ENCODE data around the gene LNX1. TPM values are rescaled to one million over a fixed set of nuclear protein-coding genes. Genes with fewer than 3 reads are reported as not detected.

LNX1 gene
- polyA plus RNA-seq, 2 of the 4 experiments (the other 2 are of a cell fraction), result 0.04 to 0.14 TPM

DNA sequence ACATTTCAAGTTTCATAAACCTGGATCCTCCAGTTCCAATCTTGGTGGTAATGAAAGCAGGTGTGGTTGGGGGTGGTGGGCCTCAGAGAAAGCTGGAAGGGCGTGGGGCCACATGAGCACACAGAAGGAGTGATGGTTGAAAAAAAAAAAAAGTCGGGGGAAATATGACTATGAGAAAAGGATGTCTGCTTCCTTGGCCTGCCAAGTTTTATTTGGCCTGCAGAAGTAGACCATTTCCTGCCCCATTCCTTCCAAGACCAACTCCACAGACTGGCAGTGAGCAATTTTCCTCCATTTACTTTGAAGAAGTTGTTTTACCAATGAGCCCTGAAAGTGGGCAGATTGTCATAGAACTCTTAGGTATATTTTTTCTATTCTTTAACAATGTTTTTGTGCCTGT, 43.3 kb downstream of the LNX1 start:
- ATAC-seq, result no peak
- Histone ChIP-seq H3K9me3 (no peaks in the 10 kb centered on the region), H3K4me3 (no peak overlapping the region), H3K4me1 (no peaks in the 10 kb centered on the region), H3K27ac (no peak overlapping the region), H3K4me2 (no peak overlapping the region)
- TF ChIP-seq CBX2 (IDR thresholded peaks at IDR 0.05; ENCODE audit: borderline replicate concordance, low read depth) (no peak), HOXB5 (CRISPR knock-in tag; IDR thresholded peaks at IDR 0.05) (no peak), ZFP36 (IDR thresholded peaks at IDR 0.05; ENCODE audit: borderline replicate concordance, partially characterized antibody) (no peak), SREBF2 (IDR thresholded peaks at IDR 0.05) (no peak), EHMT2 (IDR thresholded peaks at IDR 0.05; ENCODE audit: low read depth) (no peak), MAFK (IDR thresholded peaks at IDR 0.05; ENCODE audit: partially characterized antibody) (no peak), FOXS1 (CRISPR knock-in tag; IDR thresholded peaks at IDR 0.05) (no peak), HOXA7 (CRISPR knock-in tag; IDR thresholded peaks at IDR 0.05) (no peak), TFCP2L1 (CRISPR knock-in tag; IDR thresholded peaks at IDR 0.05) (no peak)
- TF ChIP-seq, protein P1, sequence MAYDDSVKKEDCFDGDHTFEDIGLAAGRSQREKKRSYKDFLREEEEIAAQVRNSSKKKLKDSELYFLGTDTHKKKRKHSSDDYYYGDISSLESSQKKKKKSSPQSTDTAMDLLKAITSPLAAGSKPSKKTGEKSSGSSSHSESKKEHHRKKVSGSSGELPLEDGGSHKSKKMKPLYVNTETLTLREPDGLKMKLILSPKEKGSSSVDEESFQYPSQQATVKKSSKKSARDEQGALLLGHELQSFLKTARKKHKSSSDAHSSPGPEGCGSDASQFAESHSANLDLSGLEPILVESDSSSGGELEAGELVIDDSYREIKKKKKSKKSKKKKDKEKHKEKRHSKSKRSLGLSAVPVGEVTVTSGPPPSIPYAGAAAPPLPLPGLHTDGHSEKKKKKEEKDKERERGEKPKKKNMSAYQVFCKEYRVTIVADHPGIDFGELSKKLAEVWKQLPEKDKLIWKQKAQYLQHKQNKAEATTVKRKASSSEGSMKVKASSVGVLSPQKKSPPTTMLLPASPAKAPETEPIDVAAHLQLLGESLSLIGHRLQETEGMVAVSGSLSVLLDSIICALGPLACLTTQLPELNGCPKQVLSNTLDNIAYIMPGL (CRISPR knock-in tag; IDR thresholded peaks at IDR 0.05; ENCODE audit: borderline replicate concordance), result no peak
- TF ChIP-seq, protein P2, sequence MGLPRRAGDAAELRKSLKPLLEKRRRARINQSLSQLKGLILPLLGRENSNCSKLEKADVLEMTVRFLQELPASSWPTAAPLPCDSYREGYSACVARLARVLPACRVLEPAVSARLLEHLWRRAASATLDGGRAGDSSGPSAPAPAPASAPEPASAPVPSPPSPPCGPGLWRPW (IDR thresholded peaks at IDR 0.05), result no peak
- CTCF ChIA-PET, result interaction anchor here (0.8 kb wide), 1 partner anchor 17 kb away, joined by 3 read pairs; no protein-coding TSS in a partner anchor
- 35% methylated on average over 2 of the region's 2 CpGs for WGBS (ENCODE audit: missing lambda C conversion rate)
- POLR2A ChIA-PET, result no interaction called here
- no peak for FAIRE-seq
- no peak for DNase-seq (ENCODE audit: low read depth in 1 of 2, low spot score in 1 of 2)

DNA sequence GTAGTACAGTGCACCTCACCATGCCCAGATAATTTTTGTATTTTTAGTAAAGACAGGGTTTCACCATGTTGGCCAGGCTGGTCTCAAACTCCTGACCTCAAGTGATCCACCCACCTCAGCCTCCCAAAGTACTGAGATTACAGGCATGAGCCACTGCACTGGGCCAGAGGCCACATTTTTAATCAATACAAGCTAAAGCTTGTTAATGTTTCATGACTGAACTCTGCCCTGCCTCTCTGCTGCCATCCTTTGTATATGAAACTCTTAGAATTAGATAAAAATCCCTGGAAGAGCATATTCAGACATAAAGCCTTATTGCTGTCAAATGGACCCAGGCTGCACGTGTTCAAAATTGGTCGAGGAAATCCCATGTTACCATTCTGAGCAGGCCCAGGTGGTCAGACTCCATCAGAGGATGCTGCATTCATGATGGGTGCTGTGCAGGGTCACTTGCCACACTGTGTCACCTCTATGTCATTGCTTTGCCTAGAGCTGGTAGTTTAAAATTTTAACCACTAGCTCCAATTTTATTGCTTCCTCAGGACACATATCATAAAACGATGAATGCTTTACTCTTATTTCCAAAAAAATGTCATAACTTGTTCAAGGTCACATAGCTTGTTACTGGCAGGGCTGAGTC, 45.2 kb downstream of the LNX1 start:
- 59% methylated on average over 3 of the region's 3 CpGs for WGBS (ENCODE audit: missing lambda C conversion rate)
- TF ChIP-seq RFX5 (IDR thresholded peaks at IDR 0.05), result no peak
- TF ChIP-seq HOXA7 (CRISPR knock-in tag; IDR thresholded peaks at IDR 0.05), result no peak
- no peak for TF ChIP-seq ESRRA (IDR thresholded peaks at IDR 0.05; ENCODE audit: borderline replicate concordance, low read length)
- no peak for TF ChIP-seq PHF8 (IDR thresholded peaks at IDR 0.05; ENCODE audit: borderline replicate concordance, low read depth)
- TF ChIP-seq ZFP36 (IDR thresholded peaks at IDR 0.05; ENCODE audit: borderline replicate concordance, partially characterized antibody), result no peak
- no peak for TF ChIP-seq BHLHE40 (IDR thresholded peaks at IDR 0.05; ENCODE audit: low read depth, low read length)
- no peak for TF ChIP-seq USF2 (IDR thresholded peaks at IDR 0.05)
- no peak for TF ChIP-seq ATOH8 (CRISPR knock-in tag; IDR thresholded peaks at IDR 0.05; ENCODE audit: low read depth)
- no peak for TF ChIP-seq POLR2AphosphoS2 (conservative IDR thresholded peaks at IDR 0.05; ENCODE audit: low read length)
- no peak for TF ChIP-seq MYC (IDR thresholded peaks at IDR 0.05; ENCODE audit: borderline replicate concordance, low read length)
- TF ChIP-seq, protein P3, sequence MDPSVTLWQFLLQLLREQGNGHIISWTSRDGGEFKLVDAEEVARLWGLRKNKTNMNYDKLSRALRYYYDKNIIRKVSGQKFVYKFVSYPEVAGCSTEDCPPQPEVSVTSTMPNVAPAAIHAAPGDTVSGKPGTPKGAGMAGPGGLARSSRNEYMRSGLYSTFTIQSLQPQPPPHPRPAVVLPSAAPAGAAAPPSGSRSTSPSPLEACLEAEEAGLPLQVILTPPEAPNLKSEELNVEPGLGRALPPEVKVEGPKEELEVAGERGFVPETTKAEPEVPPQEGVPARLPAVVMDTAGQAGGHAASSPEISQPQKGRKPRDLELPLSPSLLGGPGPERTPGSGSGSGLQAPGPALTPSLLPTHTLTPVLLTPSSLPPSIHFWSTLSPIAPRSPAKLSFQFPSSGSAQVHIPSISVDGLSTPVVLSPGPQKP (IDR thresholded peaks at IDR 0.05; ENCODE audit: low read depth, low read length), result no peak
- TF ChIP-seq, protein P4, sequence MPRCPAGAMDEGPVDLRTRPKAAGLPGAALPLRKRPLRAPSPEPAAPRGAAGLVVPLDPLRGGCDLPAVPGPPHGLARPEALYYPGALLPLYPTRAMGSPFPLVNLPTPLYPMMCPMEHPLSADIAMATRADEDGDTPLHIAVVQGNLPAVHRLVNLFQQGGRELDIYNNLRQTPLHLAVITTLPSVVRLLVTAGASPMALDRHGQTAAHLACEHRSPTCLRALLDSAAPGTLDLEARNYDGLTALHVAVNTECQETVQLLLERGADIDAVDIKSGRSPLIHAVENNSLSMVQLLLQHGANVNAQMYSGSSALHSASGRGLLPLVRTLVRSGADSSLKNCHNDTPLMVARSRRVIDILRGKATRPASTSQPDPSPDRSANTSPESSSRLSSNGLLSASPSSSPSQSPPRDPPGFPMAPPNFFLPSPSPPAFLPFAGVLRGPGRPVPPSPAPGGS (IDR thresholded peaks at IDR 0.05), result no peak
- TF ChIP-seq HOXB13 (CRISPR knock-in tag; IDR thresholded peaks at IDR 0.05; ENCODE audit: low read depth), result no peak
- TF ChIP-seq RARB (CRISPR knock-in tag; IDR thresholded peaks at IDR 0.05), result no peak
- TF ChIP-seq, protein P1 (CRISPR knock-in tag; IDR thresholded peaks at IDR 0.05; ENCODE audit: borderline replicate concordance), result no peak
- ATAC-seq (no peak), FAIRE-seq (no peak), DNase-seq (ENCODE audit: low read depth in 1 of 2, low spot score in 1 of 2) (no peak)
- Histone ChIP-seq H3K4me2 (no peak overlapping the region), H3K4me1 (no peaks in the 10 kb centered on the region), H3K27ac (no peak overlapping the region), H3K9me3 (no peaks in the 10 kb centered on the region), H3K4me3 (no peak overlapping the region)
- ChIA-PET CTCF (interaction anchor here (1.3 kb wide), 1 partner anchor 688 kb away, joined by 4 read pairs; no protein-coding TSS in a partner anchor), POLR2A (no interaction called here)
